ENCODE data around the gene ARFIP2. TPM values are rescaled to one million over a fixed set of nuclear protein-coding genes. Genes with fewer than 3 reads are reported as not detected.

Gene ARFIP2
- total and polyA plus RNA-seq, 4 donors = 34.0 to 53.7 (median 46.5) TPM

DNA sequence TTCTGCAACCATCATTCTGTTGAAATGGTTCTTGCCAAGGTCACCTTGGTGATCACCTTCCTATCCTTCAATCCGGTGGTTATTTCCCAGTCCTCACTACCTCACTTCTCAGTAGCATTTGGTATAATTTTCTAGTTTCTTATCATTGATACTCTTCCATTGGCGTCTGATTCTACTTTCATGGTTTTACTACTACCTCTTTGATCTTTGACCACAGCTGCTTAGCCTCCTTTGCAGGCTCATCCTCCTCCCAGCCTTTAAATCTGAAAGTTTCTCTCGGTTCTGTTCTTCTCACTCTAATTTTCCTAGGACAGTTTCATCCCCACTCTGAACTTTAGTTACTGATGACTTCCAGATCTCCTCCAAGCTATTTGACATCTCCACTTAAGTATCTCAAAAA lies 5.1 kb upstream of the ARFIP2 start:
- no peak overlapping the region for H3K27ac ChIP-seq (ENCODE audit: low read depth in 1 of 2, low read length in 1 of 2)
- H3K9me3 ChIP-seq (ENCODE audit: control insufficient read depth in 4 of 4, insufficient read depth in 3 of 4, low read length in 3 of 4) = no peaks in the 10 kb centered on the region
- H3K27me3 ChIP-seq (ENCODE audit: control insufficient read depth in 3 of 3, insufficient read depth in 3 of 3, low read length in 2 of 3) = no peaks in the 10 kb centered on the region
- peaks cover 9 to 23% (median 18%) of the 10 kb centered on the region in 4 donors for H3K36me3 ChIP-seq (ENCODE audit: control insufficient read depth in 4 of 4, insufficient read depth in 4 of 4, low read length in 4 of 4)
- no peak overlapping the region for H3K9ac ChIP-seq (ENCODE audit: insufficient read depth in 1 of 2, low read length in 2 of 2)
- TF ChIP-seq, protein P1, sequence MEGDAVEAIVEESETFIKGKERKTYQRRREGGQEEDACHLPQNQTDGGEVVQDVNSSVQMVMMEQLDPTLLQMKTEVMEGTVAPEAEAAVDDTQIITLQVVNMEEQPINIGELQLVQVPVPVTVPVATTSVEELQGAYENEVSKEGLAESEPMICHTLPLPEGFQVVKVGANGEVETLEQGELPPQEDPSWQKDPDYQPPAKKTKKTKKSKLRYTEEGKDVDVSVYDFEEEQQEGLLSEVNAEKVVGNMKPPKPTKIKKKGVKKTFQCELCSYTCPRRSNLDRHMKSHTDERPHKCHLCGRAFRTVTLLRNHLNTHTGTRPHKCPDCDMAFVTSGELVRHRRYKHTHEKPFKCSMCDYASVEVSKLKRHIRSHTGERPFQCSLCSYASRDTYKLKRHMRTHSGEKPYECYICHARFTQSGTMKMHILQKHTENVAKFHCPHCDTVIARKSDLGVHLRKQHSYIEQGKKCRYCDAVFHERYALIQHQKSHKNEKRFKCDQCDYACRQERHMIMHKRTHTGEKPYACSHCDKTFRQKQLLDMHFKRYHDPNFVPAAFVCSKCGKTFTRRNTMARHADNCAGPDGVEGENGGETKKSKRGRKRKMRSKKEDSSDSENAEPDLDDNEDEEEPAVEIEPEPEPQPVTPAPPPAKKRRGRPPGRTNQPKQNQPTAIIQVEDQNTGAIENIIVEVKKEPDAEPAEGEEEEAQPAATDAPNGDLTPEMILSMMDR (IDR thresholded peaks at IDR 0.05; ENCODE audit: control extremely low read depth, extremely low read depth) = no peak
- H3K4me3 ChIP-seq = no peak overlapping the region
- DNase-seq (no peak), ATAC-seq (ENCODE audit: insufficient read depth, low FRiP score) (no peak)
- H3K4me1 ChIP-seq (ENCODE audit: control insufficient read depth in 5 of 5, insufficient read depth in 5 of 5, low read length in 5 of 5) = peaks cover 5 to 13% (median 8%) of the 10 kb centered on the region in 5 donors
- whole genome bisulfite sequencing, 2 donors = 90 to 91% methylated on average over 3 of the region's 3 CpGs

DNA sequence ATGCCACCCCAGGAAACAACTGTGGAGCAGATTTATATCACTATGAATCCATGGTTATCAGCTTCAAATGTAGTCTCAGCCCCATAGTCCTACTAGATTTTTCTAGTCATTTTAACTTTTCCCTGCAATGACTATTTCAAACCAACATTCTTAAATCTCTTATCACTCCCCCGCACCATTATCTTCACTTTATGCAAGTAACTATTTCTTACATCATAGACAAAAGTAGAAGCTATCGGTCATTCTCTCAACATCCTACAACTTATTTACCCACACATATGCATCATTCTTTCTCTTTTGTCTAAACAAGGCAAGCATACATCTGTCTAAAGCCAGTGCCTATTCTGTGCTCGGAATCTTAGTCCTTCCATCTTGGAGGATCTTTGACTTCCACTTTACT lies 4.5 kb upstream of the ARFIP2 start:
- no peak overlapping the region for H3K27ac ChIP-seq (ENCODE audit: low read depth in 1 of 2, low read length in 1 of 2)
- H3K9me3 ChIP-seq (ENCODE audit: control insufficient read depth in 4 of 4, insufficient read depth in 3 of 4, low read length in 3 of 4) = no peaks in the 10 kb centered on the region
- H3K9ac ChIP-seq (ENCODE audit: insufficient read depth in 1 of 2, low read length in 2 of 2) = no peak overlapping the region
- ATAC-seq (ENCODE audit: insufficient read depth, low FRiP score) (no peak), DNase-seq (no peak)
- 96 to 98% methylated on average over 3 of the region's 3 CpGs for WGBS, 2 donors
- H3K4me3 ChIP-seq = no peak overlapping the region
- peaks cover 9 to 23% (median 18%) of the 10 kb centered on the region in 4 donors for H3K36me3 ChIP-seq (ENCODE audit: control insufficient read depth in 4 of 4, insufficient read depth in 4 of 4, low read length in 4 of 4)
- no peaks in the 10 kb centered on the region for H3K27me3 ChIP-seq (ENCODE audit: control insufficient read depth in 3 of 3, insufficient read depth in 3 of 3, low read length in 2 of 3)
- peaks cover 5 to 15% (median 10%) of the 10 kb centered on the region in 5 donors for H3K4me1 ChIP-seq (ENCODE audit: control insufficient read depth in 5 of 5, insufficient read depth in 5 of 5, low read length in 5 of 5)
- TF ChIP-seq, protein P1 (IDR thresholded peaks at IDR 0.05; ENCODE audit: control extremely low read depth, extremely low read depth) = no peak

DNA sequence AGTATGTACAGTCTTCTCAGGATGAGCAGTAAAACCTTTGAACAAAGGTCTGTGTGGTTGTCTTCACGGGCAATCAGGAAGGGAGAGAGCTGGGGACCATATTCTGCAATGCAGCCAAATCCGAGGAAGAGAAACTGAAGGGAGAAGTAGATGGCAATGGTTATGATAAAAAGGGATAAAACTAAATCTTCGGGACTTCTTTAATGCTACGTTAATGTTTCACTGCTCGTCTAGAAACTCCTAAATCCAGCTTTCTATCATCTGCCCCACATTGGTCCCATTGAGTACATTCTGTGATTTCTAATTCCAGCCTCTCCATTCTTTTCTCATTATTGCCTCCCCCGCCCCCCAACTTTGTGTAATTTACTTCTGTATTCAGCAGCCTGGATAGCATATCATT lies 1.9 kb upstream of the ARFIP2 start:
- Histone ChIP-seq H3K27ac (ENCODE audit: low read depth in 1 of 2, low read length in 1 of 2) (no peak overlapping the region), H3K36me3 (ENCODE audit: control insufficient read depth in 4 of 4, insufficient read depth in 4 of 4, low read length in 4 of 4) (peaks cover 19 to 27% (median 21%) of the 10 kb centered on the region in 4 donors)

More for the DNA sequence above, 1.9 kb upstream of the ARFIP2 start:
- no peak overlapping the region for H3K9ac ChIP-seq (ENCODE audit: insufficient read depth in 1 of 2, low read length in 2 of 2)
- H3K4me1 ChIP-seq (ENCODE audit: control insufficient read depth in 5 of 5, insufficient read depth in 5 of 5, low read length in 5 of 5) = peaks cover 9 to 23% (median 15%) of the 10 kb centered on the region in 5 donors
- no peak for ATAC-seq (ENCODE audit: insufficient read depth, low FRiP score)
- H3K4me3 ChIP-seq = no peak overlapping the region
- 92 to 94% methylated on average over 6 of the region's 6 CpGs for WGBS, 2 donors
- H3K9me3 ChIP-seq (ENCODE audit: control insufficient read depth in 4 of 4, insufficient read depth in 3 of 4, low read length in 3 of 4) = no peaks in the 10 kb centered on the region
- no peaks in the 10 kb centered on the region for H3K27me3 ChIP-seq (ENCODE audit: control insufficient read depth in 3 of 3, insufficient read depth in 3 of 3, low read length in 2 of 3)
- DNase-seq = no peak
- TF ChIP-seq, protein P1 (IDR thresholded peaks at IDR 0.05; ENCODE audit: control extremely low read depth, extremely low read depth) = no peak
